IPS DF 19.7 (cell line): Measurements from ENCODE around the gene CAMKMT.

ENCODE experiments used
- DNase-seq: peaks from one replicate; pipeline ENCODE4 v3.0.0-alpha.2; 2013; ENCODE audit warnings: low read depth, low spot score

CAMKMT gene

DNA sequence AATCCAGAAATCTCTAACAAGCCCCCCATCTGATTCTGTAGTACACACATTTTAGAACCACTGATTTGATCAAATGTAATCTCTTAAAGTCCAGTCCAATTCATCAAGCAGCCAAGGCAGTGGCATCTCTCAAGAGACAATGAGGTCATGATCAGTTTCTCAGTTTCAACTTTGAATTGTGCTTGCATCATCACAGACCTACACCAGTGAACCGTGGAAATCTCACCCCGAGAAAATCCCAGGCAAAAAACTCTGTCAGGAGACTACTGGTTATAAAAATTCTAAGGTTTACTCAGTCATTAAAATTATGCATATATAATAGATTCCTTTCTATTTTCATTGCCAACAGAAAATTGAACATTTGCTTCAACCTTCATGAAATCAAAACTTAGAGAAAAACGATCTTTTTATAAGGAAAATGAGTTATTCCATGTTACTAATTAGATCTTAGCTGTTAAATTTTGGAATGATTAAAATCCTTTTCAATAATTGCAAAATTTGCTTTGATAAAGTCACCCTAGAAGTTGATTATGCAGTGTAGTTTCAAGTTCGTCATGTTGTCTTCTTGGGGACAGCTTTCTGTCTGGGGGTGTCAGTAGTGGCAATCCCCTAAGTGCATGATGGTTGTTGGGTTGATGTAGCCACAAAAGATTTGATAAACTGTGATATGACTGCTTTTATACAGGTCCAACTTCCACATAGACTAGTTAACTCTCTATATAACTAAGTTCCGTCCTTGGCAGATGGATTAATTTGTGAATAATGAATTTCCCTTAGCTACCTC is 235.0 kb downstream of the CAMKMT start:
- no peak for DNase-seq

DNA sequence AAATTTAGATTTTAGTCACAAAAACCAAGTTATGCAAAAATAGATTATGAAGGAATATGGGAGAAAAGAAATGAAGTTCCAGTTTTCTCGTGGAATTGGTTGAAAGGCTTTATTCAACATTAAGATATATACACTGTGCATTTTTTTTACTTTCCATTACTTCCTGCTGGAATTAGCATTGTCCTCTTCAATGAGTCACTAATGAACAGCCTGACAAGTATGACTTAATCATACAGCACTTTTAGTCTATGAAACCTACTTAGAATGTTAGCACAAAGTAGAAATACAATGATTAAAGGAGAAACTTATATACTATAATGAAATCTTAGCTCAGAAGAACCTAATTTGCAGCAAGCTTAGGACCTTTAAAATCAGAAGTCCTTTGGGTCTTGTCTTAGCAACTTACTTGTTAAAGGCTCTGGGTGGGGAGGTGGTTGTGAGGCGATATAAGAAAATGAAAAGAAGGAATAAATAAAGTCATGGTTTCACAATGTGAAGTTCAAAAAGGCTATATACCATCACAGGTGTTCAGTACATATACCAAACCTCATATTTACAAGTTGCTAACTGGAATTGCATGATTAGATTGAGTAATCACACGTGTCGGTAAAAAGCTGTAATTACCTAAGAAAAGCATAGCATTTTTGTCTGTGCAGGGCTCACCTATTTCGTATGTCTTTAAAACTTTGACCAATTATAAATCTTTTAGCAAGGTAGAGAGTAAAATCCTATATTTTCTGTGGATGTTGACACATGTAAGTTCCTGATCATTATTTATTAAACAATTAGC is 236.8 kb downstream of the CAMKMT start:
- DNase-seq = no peak

DNA sequence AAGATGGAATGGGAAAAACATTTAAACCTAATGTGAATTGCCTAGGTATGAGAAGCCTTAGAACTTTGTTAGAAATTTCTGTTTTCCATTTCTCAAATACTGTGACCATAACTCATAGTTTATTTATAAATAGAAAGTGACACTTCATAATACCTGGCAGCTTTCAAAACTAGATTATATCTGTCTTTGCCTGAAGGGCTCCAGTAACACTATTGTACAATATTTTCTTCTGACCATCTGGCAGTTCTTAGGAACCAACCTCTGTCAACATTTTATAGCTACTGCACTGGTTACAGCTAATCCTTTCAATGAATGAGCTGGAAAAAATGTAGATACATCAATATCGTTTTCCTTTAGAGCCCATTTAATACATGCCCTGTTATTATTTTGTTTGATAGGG is 237.4 kb downstream of the CAMKMT start:
- no peak for DNase-seq

DNA sequence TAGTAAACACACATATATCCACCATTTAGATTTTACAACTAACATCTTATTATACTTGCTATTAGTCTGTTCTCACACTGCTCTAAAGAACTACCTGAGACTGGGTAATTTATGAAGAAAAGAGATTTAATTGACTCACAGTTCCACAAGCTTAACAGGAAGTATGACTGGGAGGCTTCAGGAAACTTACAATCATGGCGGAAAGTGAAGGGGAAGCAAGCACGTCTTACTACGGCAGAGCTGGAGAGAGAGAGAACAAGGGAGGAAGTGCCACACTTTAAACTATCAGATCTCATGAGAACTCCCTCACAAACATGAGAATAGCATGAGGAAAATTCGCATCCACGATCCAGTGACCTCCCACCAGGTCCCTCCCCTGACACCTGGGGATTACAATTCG is 240.7 kb downstream of the CAMKMT start:
- DNase-seq = no peak

DNA sequence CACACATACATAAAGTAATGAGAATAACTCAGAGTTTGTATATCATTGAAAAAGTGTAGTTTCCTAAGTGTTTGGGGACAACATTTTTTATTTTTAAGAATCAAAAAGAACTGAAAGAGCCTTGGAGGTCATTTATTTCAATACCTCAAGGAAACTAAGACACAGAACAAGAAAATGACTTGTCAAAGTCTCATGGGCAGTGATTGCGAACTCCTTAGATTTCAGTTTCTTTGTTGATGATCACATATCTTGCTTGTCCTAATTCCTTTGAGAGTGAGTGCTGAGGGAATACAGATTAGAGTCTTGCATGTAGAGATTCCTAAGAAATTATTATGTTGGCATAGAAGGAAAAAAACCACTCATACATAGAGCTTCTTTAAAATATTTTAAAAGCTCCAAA is 243.8 kb downstream of the CAMKMT start:
- no peak for DNase-seq

DNA sequence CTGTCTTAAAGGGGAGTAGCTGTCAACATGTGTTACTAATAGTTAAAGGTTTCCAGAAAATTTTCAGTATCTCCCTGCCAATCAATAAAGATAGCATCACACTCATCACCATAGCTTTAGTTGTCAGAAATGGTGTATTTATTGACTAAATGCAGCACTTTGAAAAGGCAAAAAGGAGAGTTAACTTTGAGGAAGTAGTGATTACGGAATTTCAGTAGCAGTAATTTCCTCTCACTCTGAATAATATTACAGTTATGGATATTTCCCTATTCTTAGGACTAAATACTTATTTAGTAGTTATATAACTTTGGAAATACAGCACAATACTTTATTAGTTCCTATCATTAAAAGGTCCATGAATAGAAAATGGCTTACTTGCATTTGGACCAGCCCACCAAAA is 250.5 kb downstream of the CAMKMT start:
- DNase-seq = no peak

DNA sequence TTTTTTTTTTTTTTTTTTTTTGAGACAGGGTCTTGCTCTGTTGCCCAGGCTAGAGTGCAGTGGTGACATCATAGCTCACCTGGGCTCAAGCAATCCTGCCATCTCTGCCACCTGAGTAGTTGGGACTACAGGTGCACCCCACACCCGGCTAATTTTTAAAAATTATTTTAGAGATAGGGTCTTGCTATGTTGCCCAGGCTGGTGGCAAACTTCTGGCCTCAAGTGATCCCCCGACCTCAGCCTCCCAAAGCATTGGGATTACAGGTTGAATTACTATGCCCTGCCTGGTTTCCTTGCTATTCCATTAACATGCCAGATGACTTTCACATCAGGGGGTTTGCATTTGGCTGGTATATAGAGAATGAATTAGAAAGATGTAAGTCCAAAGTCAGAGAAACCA is 253.2 kb downstream of the CAMKMT start:
- DNase-seq = no peak

DNA sequence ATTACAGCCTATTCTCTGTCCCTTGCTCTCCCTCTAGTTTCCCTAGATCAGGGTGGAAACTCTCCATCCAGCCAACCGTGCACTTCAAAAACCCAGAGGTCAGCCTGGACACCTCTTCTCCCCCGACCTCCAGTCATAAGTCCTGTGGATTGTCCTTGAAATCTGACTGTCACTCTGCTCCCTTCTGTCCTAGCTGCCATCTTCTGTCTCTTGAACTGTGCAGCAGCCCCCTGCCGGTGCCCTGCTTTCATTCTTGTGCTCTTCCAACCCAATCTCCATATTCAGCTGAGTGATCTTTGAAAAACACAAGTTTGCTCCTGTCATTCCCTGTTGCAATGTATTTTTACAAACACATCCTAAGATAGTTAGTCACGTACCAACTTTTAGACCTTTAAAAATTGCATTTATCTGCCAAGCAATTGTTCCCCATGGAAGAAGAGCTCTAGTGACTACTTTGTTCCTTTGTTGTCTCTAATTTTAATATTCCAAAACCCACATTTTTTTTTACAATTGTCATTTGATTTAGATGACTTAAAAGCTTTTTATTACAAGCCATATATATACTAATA is 254.3 kb downstream of the CAMKMT start:
- DNase-seq = no peak

DNA sequence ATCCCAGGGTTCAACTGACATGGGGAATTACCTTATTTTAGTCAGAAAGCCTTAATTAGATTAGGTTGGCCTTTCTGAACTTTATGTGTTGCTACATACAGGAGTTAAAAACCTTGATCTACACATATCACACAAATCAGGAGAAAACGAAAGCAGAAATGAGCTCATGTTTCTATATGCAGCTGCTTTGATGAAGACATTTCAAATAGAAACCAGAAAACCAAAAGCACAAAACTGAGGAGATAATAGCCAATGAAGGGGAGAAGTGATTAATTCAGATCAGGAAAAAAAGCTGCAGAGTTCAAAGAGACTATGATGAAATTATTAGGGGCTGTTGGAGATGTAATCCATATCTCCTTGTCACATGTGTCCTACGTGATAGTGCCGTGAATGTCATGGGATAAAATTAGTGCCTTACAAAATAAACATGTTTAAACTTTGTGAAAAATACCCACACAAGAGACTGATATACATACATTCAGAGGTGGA is 255.0 kb downstream of the CAMKMT start:
- no peak for DNase-seq

DNA sequence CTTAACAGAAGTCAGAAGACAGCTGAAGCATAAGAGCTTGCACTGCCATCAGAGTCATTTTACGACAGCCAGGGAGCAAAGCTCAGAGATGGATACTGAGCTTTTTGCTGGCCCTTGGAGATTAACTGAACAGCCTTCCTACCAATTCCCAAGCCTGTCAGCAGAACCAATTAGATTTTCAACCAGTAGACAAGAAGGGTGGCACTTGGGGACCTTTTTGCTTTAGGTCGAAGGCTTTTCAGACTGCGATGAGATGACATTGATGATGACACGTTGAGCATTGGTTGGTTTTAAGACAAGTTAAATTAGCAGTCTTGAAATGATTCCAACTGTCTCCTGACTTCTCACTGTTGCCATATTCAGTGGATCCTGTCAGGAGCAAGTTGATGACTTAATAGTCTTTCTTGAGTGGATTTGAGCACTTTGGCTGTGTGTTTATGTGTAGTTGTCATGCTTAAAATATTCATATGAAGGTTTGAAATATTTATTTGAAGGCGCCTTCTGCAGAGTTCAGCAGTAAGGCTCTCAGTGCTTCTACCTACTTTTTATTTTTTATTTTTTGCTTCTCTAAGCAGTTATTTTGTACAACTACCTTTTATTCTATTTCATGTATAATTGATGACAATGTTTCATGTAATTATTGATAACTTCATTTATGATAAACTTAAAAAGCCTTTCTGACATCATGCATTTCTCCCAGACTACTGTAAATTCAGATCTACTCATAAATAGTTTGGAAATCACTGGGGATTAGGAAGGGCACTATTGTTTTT is 256.7 kb downstream of the CAMKMT start:
- DNase-seq = no peak

DNA sequence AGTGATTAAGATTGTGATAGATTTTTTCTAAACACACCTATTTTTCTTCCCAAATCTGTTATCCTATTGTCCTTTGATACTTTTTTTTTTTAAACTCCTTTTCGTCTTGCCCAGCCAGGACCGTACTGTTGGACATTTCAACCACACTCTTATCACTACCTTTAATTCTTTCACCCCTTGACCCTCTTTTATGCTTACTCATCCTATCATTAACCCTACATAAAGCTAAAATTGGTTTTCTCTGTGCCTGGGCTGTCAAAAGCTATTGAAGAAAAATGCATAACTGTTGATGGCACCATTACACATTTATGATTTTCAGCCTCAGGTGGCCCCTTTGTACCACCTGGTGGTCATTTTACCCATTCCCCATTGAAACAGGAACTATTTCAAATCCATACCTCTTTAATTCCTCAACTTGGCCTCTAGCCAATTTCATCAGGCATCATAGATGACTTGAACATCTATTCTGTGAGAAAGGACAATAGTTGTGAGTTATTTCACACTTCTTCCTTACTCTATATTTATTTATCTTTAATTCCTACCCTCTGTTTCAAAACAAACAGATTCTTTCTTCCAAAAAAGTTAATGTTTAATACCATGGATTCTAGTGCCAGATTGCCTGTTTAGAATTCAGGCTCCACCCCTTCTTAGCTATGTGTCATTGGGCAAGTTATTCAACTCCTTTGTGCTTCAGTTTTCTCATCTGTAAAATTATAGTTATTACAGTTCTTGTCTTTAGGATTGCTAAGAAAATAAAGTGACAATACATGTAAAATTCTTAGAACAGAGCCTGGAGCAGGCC is 258.6 kb downstream of the CAMKMT start:
- no peak for DNase-seq

DNA sequence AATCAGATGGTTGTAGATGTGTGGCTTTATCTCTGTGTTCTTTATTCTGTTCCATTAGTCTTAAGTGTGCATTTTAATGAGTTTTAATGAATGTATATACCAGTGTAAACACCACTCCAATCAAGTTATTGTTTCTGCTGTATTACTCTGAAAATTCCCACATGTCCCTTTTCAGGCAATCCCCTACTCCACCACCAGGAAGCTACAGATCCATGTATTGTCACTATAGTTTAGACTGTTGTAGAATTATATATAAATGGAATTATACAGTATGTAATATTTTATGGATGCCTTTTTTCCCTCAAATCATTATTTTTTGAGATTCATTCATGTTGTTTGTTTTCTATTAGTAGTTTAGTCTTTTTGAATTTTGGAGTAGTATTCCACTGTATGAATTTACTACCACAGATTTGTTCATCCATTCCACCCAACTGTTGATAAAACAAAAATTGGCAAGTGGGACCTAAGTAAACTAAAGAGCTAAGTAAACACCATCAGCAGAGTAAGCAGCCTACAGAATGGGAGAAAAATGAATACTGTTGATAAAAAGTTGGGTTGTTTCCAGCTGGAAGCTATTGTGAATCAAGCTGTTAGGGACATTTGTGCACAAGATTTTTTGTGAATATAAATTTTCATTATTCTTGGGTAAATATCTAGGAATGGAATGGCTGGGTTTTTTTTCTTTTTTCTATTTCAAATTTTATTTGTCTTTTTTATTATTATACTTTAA is 262.0 kb downstream of the CAMKMT start:
- DNase-seq = no peak

DNA sequence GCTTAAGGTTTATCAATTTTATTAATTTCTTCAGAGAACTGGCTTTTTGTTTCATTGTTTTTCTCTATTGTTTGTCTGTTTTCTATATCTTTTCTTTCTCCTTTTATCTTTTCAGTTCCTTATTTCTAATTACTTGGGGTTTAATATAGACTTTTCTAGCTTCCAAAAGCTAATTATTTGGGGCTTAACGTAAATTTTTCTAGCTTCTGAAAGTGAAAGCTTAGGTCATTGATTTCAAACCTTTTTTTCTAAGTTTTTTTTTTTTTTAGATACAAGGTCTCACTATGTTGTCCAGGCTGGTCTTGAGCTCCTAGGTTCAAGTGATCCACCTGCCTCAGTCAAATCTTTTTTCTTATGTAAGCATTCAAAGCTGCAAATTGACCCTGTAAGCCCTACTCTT is 266.6 kb downstream of the CAMKMT start:
- no peak for DNase-seq

DNA sequence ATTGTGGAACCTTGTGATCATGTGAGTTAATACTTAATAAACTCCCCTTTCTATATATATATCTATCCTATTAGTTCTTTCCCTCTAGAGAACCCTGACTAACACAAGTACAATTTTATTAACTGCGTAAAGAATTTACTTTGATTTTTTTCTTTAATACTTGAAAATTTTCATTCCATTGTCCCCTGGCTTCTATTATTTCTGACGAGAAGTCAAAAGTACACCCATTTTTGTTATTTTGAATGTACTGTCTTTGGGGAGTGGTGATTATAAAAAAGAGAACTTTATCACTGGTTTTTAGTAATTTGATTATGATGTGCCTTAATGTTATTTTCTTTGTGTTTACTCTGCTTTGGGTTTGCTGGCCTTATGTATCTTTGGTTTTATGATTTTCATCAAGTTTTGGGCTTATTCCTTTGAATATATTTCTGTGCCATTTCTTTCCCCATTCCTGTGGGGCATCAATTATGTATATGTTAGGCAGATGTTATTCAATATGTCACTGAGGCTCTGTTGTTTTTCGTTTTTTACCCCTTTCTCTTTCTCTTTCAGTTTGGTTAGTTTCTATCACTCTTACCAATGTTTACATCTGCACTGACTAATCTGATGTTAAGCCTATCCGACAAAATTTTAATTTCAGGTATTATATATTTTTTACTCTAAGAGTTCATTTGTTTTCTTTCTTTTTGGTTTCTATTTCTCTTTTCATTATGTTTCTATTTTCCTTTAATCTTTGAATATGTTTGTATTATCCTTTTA is 271.4 kb downstream of the CAMKMT start:
- no peak for DNase-seq

DNA sequence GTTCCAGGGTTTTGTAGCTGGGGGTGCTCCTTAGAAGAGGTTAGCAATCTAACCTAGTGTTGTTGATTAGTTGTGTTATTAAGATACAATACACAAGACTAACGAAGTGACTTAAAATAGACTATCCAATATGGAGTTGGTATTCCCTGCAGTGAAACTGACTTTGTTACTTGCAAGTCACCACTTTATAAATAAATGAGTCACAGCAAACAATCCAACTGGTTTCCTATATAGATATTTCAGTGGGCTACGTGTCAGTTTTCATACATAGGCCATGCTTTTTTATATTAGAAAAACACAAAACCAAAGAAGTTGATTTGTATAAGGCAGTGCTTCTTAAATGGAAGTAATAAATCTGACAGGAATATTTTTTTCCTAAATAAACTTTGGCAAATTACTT is 274.0 kb downstream of the CAMKMT start:
- no peak for DNase-seq

DNA sequence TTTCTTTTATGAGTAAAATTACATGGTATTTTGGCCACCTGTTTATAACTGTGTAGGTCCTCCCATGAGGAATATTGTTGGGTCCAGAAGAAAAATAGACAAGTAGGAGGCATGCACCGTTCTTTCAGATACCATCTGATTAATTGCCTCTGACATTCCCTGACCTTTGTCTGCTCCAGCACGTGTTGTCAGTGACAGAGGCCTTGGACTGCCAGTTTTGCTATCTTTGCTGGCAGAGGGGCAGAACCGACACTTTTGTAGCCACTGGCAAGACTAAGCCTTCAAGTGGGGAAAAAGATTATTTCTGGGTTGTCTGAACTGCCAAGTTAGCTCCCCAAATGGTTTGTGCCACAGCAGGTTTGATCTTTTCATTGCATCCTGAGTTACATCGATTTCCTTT is 276.9 kb downstream of the CAMKMT start:
- no peak for DNase-seq

DNA sequence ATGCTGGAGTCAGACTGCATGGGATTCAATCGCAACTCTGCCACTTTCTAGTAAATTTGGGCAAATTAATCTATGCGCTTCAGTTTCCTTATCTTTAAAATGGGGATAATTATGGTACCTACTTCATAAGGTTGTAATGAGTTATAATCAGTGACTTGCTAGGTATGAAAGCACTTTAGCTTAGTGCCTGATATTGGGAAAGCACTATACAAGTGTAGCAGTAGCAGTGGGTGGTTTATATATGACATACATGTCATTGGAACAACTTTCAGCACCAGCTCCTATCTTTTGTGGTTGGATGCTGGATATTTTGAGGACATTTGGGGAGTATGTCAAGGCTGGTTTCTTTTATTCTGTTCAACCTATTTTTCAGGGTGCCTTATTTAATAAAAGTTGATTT is 277.7 kb downstream of the CAMKMT start:
- DNase-seq = no peak

DNA sequence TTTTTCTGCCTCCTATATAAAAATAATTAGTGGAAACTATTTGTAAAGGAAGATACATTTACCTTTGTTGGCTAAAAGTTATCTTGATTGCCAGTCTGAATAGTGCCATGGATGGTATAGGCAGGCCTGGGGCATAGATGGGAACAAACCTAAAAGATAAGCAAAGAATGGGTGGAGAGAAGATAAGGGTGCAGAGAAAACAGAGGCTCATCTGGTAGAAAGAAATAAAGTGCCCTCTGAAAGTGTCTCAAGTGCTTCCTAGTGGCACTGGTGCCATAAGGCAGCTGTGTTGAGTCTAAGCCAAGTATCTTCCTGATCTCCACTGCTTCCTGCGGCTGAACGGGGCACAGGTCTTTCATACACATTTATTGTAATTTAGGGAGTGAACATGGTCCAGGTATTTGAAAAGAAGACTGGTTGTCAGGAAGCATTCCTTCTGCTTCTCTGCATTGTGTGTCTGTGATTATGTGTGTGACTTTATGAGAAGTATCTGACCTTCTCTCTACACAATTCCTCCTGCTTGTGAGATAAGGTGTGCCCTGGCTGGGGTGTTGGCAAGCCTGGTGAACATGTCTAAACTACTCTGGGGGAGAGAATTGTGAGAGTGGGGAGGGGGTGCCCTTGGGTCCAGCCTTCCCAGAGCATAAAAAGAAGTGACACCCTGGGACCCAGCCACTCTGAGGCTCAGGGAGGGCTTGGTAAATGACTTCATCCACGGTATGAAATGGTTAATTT is 280.5 kb downstream of the CAMKMT start:
- DNase-seq = no peak

DNA sequence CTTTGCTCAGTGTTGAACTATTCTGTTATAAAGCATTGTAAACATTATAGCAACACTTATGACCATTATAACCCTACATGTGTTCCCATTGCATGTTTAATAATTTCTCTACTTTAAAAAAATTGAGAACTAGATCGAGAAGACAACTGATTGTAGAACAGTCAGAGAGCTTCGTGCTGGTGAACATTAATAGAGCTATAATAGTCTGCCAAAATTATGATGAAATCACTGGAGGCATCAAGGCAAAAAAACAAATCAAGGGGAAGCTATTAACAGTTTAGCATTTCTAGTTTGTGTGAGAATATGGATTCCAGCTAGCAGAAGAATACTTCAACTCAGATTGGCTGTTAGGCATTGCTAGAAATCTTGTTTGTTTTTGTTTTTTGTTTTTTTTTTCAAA is 284.2 kb downstream of the CAMKMT start:
- DNase-seq = no peak
